AG08395 (cell line): ENCODE data around the gene MYOM1.

ENCODE experiments used
- DNase-seq: peaks from one replicate; pipeline ENCODE4 v3.0.0; 2012; ENCODE audit warnings: mixed read lengths, low spot score

Gene MYOM1

DNA sequence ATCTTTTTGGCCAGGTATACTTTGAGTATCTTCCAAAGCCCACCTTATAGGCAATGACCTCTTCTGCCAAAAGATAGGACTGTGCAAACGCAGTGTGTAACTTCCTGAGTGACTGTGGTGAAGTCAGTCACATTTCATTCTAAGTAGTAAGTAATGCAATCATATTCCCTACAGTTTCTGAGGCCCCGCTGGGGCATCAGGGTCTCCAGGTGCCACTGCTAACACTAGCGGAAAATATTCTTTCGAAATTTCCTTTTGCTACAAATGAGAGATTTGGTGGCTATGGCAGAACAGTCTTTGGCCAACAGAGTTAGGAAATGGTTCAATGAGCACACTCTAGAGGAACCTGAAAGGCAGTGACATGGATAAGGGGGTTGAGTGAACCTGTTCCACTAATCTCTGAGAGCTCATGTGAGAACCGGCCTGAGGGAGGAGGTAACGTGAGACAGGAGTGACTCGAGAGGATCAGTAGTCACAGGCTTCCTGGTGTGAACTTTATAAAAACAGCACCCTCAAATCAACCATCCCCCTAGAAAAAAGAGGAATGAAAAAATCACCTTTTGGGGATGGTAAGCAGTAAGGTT lies 104.2 kb downstream of the MYOM1 start:
- no peak for DNase-seq

DNA sequence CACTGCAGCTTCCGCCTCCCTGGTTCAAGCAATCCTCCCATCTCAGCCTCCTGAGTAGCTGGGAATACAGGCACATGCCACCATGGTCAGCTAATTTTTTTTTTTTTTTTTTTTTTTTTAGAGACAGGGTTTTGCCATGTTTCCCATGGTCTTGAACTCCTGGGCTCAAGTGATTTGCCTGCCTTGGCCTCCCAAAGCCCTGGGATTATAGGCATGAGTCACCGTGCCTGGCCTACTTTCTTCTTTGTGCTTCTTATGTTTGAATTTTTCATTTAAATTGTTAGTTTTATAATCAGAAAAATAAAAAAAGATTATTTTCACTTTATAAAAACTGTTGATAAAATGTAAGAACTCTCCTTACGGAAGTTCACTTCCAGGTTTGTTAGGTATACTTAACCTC lies 105.3 kb downstream of the MYOM1 start:
- no peak for DNase-seq

DNA sequence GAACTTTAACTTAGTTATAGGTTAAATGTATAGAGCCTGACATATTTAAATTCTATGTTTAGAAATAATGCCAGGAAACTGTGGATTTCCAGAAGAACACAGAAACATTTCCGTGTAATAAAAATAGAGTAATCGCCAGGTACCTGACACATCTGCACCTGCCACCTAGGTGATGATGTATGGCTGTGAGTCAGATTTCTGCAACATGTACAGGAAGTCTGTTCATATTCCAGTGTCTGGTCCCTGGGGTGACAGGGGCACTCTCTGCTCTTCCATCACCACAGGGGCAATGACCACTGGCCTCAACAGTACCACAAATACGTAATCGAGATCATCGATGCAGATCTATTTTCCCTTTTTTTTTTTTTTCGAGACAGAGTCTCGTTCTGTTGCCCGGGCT lies 105.7 kb downstream of the MYOM1 start:
- no peak for DNase-seq

DNA sequence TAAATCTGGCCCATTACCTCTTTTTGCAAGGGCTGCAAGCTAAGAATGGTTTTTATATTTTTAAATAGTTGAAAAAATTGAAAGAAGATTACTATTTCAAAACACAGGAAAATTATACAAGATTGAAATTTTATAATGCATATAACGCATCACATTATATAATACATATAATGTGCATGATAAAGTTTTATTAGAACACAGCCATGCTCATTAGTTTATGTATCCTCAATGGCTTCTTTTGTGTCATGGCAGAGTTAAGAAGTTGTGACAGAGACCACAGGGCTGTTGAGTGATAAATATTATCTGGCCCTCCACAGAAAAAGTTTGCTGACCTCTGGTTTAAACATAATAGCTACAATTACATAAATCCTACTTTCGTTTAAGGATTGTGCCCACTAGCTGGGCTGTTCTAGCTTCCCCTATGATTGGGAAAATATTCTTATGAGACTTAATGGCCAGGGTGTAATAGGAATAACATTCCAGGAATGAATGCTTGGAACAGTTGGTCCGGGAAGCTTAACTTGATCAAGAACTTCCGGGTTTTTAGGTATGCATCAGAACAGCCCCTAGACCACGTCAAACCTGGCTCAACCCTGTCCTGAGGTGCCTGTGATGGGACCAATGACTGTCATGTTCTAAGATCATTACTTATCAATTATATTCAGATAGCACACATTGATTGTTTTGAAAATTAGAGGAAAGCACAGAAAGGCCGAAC lies 108.1 kb downstream of the MYOM1 start:
- no peak for DNase-seq

DNA sequence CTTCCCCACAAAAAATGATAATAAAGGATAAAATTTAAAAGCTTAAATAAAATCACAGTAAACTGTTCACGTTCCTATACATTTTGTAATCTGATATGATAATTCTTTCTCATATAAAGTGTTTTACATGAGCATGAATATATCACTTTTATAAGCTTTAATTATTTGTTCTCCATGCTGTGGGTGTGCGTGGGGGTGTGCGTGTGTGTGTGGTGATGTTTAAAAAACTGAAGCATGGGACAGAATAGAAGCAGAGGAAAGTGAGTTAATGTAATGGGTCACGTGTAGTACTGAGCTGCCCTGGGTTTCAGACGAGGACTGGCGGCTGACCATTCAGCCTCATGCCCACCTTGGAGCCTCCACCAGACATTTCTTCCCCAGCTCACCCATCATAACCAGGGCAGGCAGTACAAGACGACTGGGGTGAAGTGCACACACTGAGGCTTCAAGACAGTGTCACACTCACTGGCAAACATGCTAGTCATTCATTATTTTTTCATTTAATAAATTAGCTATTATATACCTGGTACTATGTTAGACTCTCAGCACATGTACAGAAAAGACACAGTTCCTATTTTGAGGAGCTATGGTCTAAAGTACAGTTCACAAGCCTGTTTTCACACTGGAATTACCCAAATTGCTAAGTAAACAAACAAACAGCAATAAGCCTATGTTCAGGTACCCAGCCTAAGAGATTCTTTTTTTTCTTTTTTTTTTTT lies 109.6 kb downstream of the MYOM1 start:
- no peak for DNase-seq

DNA sequence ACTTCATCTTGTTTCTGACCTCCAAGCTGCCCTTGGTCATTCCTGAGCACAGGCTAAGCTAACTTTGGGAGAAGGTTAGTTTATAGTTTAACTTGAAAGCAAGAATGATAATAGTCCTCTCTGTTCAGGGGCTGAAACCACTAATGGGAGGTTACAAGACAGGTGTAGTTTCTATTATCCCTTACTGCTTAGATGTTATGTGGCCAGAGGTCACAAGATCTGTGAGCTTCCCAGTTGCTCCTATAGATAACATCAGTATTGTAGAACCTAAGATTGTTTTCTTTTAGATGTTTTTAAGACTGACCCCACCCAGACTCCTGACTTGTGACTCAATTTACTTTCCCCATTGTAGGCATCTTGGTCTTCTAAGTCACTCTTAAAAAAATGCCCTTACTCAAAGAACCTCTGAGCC lies 112.0 kb downstream of the MYOM1 start:
- no peak for DNase-seq

DNA sequence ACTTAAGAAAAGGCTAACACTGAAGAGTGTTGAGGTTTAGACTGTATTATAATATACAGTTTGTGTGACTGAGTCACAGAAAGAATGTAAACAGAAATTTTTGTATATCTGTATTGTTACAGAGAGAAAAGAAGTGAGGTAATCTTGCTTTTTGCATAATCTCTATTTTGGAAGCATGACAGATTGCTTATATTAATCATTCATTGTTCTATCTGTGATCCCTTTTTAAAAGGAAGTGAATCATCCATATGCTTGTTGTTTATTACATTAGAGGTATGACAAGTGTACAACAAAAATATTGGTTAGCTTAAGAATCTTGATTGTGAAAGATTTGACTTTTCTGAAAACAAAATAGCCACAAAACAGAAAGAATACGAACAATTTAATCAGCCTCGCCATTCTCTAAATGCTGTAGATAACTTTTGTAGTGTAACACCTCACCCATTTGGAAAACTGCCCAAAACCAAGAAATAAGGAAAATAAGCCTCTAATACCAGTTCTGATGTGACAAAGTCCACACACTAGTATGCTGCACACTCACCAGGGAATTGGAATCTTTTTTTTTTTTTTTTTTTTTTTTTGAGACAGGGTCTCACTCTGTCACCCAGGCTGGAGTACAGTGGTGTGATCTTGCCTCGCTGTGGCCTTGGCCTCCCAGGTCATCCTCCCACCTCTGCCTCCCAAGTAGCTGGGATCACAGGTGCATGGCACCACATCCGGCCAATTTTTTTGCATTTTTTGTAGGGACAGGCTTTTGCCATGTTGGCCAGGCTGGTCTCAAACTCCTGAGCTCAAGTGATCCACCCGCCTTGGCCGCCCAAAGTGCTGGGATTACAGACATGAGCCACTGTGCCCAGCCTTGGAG lies 115.3 kb downstream of the MYOM1 start:
- peak; percentile 15 for DNase-seq

DNA sequence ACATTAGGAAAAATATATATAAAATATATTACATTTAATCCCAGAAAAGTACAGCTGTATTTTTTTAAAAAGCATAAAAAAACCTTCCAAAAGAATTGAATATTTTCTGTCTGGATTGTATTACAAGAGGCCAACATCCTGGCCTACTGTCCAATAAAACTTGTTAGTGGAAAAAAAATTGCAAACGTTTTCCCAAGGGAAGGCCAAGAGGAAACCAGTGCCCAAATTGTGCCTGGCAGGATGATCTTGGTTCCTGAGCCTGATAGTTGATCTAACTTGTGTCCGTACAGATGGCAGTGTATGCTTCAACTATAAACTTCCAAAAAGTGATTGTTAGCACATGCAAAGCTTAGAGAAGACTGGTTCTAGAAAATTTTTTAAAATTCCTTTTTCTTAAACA lies 116.2 kb downstream of the MYOM1 start:
- no peak for DNase-seq

DNA sequence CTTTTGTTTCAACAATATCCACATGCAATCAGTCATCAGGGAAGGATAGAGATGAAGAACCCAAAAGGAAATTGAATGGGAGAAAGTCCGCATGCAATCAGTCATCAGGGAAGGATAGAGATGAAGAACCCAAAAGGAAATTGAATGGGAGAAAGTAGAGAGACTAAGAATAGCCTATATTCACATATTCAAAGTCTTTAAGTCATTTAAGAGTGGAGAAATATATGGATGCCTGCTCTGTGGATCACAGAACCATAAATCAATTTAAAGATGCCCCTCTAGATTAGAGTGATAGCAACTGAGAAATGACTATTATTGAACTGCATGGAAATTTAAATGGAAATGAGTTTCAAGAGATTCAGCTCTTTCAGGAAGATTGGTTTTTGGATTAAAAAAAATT lies 116.8 kb downstream of the MYOM1 start:
- DNase-seq: no peak

DNA sequence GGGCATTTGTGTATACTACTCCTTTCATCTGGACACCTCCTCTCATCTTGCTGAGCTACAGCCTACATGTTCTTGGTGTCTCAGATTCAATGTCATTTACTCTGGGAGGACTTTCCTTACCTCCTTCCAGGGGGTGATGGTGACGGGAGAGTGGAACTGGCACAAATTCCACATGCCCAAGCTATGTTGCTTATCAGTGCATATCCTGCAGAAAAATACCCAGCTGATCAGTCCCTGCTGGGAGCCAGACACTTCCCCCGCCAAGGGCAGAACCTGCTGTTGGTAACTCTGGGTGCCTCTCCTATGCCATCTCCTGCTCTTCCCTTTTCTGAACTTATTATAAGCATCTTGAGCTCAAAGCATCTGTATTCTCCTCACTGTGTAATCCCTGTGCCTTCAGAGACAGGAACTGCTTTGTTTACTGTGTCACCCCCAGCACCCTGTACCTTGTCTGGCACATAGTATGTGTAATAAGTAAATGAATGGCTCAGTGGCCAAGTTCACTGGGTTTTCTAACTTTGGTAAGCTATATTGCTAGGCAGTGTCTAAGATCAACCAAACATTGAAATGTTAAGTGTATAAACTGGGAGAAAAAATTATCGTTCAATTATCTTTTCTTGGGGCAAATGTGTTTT lies 119.2 kb downstream of the MYOM1 start:
- no peak for DNase-seq

DNA sequence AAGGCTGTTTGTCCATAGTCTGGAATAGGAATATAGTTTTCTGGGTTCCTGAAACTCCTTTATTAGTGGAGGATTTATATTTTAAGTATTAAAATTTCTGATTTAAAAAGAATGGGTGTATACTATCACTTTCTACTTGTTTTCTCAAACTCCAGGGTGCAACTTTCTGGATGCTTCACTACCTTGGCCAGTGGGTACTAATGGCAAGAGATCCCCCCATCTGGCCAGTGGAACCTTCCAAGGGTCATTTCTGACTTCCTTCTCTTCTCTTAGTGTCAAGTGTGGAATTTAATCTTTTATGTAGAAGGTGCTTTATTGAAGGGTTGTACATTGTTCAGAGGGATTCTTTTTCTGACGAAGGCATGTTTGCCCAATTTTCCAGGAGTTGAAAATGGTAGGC lies 120.4 kb downstream of the MYOM1 start:
- DNase-seq: no peak

DNA sequence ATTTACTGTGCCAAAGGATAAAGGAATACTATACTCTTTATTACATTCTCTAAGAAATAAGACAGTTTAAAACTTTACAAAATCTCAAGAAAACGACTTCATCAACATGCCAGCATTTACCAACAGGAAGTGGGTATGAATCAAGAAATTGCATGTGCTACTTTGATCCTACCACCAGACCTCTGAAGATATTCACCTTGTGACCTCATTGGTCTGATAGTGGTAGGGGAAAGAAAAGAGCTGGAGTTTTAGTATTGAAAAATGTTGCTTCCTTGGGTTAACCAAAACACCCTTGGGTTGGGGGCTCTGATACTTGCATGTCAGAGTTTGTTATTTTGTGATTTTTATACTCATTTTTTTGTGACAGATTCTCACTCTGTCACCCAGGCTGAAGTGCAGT lies 122.7 kb downstream of the MYOM1 start:
- no peak for DNase-seq

DNA sequence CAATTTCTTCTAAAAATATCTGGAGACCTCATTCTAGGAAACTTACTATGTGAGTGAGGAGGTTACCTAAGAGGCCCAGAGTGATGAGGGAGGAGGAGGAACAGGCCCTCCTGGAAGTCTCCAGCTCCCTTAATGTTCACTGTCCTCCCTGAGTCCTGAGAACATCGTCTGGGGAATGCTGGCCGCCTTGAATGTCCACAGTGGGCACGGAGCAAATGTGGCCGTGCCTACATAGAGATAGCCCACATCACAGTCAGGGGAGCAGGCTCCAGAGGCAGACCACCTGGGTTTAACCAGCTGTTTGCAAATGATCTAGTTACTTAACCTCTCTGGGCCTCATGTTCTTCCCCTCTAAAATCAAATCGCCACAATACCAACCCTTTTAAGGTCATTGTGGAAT lies 123.8 kb downstream of the MYOM1 start:
- no peak for DNase-seq

DNA sequence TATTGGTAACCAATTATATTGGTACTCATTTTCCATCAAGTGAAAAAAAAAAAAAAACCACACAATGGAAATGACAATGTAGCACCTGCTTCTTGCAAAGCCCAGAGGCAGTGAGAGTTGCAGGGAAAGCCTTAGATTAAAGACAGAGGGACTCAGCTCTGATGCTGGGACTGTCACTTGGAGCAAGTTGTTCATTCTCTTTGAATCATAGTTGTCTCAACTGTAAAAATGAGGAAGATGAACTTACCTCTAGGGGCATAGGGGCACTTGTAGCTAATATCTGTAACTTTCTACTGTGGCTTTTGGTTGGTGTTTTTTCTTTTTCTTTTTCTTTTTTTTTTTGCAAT lies 125.5 kb downstream of the MYOM1 start:
- DNase-seq: no peak

DNA sequence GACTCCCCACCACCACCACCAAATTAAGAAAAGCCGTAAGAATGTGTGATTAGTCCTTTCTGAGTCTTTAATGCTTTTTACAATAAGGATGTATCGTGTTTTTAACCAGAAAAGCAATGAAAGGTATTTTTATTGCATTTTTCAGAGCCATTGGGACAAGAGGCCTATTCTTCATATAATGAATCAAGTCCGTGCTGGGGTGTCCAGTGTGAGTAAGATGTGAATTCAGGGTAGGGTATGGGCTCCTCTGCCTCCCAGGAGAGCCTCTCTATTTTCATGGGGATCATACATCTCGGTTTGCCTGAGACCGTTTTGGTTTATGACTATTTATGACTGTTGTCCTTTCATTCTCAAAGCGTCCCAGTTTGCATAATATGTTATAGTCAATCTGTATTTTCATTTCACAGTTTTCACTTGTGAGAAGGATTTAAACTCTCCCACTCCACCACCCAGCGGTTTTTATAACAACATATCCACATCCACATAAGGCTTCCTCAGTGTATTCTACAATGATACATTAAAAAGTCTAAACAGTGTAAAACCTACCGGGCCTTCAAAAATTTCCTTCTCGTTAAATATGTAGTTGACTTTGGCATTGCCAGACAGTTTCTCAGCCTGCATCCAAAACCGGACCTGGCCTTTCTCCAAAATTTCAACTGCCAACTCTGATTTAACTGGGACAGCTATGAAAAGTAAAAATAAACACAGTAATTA lies 126.0 kb downstream of the MYOM1 start:
- DNase-seq: no peak

DNA sequence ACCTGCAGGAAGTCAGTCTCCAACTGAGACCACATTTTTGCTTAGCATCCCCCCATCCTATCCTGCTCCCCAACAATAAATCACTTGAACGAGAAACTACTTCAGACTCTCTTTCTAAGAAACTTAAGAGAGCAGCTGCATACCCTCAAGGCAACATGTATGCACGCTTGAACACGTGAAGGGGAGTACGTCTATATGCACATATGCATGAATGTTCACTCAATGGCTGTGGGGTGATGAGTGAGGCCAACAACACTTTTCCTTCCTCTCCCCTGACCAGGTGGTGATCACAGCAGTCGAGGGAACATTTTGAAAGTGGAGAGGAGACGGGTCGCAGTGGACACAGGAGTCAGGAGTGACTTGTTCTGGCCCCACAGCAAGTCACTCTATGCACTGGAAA lies 127.0 kb downstream of the MYOM1 start:
- DNase-seq: no peak

DNA sequence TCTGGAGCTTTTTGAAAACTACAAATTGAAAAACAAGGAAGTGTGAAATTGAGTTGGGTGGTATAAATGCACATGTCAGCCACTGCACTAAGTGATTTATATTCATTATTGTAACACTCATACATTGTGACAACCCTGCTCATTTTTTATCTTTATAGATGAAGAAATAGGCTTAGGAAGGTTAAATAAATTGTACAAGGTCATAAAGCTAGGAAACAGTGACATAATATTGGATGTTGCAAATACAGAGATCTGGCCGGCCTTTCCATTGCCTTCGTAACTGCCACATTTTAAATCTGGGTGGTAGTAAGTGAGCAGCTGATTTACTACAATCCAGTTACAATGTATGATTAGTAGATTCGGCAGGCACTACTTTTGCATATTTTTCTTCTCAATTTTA lies 130.2 kb downstream of the MYOM1 start:
- DNase-seq: no peak

DNA sequence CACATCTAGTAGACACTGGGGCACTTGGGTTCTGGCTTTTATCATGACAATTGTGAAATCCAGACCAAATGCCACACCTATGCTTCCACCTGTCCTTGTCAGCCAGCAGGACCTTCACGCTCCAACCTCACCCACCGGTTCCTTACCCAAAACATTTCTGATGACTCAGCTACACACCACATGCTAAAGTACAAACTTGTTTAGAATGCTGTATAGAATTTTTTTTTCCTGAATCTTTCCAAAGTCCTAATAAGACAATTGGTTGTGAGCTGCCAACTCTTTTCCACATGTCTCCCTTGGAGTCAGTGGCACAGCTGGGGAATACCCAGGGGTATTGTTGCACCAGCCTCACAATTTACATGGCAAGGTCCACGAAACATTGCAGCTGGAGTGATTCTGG lies 131.3 kb downstream of the MYOM1 start:
- DNase-seq: no peak

DNA sequence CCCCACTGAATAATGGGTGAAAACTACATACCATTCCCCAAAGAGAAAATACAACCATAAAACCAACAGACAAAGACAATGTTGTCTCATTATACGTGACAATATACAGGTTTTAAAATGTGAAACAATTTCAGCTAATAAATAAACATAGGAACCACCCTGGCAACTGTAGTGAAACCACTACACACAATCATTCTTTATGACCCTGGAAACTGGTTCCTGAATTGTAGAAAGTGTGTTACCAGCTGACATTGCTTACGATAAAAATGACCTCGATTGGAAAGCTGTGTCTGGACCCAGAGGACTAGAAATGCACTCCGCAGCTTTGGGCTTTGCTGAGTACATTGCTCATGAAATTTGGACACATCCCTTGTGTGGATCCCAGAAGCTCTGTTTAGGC lies 132.9 kb downstream of the MYOM1 start:
- no peak for DNase-seq

DNA sequence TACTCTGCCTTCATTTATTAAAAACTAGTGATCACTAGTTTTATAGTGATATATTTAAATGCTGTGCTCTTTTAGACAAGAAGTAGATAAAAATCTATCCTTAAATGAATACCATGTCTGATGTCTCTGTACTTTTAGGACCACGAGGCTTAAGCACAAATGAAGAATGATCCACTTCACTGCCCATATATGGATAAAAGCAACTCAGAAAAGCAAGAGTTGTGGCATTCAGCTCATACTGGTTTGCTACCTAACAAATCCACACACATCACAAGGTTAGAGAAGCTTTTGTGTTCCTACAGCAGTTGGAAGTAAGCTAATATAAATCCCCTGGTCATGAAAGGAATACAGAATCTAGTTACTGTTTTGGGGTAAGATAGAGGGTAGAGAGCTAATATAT lies 134.2 kb downstream of the MYOM1 start:
- DNase-seq: no peak

DNA sequence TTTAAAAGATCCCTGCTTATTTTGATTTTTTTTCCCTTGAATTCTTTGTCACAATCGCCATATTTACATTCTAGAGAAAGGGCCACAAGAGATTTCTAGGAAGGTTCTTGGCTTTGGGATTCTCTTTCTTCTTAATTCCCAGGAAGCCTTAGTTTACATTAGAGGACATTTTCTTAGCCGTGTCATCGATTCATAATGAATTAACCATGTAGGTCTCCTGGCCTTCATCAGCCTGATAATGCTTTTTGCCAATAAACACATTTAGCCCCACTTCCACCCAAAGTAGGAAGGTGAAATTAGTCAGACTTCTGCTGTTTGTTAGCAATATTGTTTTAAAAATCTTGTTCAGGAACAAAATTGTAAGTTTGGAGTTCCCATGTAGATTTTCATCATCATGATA lies 135.6 kb downstream of the MYOM1 start:
- no peak for DNase-seq

DNA sequence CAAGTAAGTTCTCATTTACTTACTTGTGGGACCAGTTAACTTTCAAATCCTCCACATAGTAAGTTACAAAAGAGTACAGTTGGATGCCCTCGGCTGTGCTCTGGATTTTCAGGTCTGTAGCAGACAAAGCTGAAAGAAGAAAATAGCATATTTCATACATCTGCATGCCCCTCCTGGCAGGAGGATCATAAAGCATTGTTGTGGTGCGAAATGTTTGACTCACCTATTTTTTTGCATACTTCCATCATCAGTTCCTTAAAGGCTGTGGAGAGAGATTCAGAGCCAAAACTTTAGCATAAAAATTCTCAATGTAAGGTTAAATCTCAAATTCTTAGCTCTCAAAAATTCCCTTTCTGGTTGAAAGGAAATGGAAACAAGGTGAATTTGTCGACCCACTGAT lies 136.0 kb downstream of the MYOM1 start:
- DNase-seq: no peak
